Measurements from ENCODE around the gene E2F6. TPM values are rescaled to one million over a fixed set of nuclear protein-coding genes. Genes with fewer than 3 reads are reported as not detected.

The E2F6 gene
- total RNA-seq, 4 donors from 2014 or later: 6.3 to 10.2 (median 6.8) TPM

- no peak overlapping the region for H3K4me3 ChIP-seq
- H3K36me3 ChIP-seq: peaks cover 0 to 50% (median 0%) of the 10 kb centered on the region in 3 donors
- H3K27ac ChIP-seq: no peak overlapping the region
- no peaks in the 10 kb centered on the region for H3K4me1 ChIP-seq
- no peak for TF ChIP-seq POLR2A (IDR thresholded peaks at IDR 0.05)
- peak; percentile 16 to 78 (median 71) for TF ChIP-seq CTCF (IDR thresholded peaks at IDR 0.05)
- peaks cover 0 to 4% (median 0%) of the 10 kb centered on the region in 4 donors for H3K9me3 ChIP-seq
- DNase-seq: peak; percentile 35 to 73 (median 50)
- H3K27me3 ChIP-seq: no peaks in the 10 kb centered on the region
These were observed 19.2 kb downstream of the E2F6 start for GRCh38 chr2:11446733-11447248.

- no peak for DNase-seq
- H3K4me3 ChIP-seq: no peak overlapping the region
- H3K27me3 ChIP-seq: no peaks in the 10 kb centered on the region
- no peak for TF ChIP-seq POLR2A (IDR thresholded peaks at IDR 0.05)
- TF ChIP-seq CTCF (IDR thresholded peaks at IDR 0.05): no peak
- no peaks in the 10 kb centered on the region for H3K4me1 ChIP-seq
- peaks cover 0 to 45% (median 0%) of the 10 kb centered on the region in 3 donors for H3K36me3 ChIP-seq
- H3K27ac ChIP-seq: no peak overlapping the region
- peaks cover 0 to 4% (median 0%) of the 10 kb centered on the region in 4 donors for H3K9me3 ChIP-seq
These were observed 21.2 kb downstream of the E2F6 start for GRCh38 chr2:11444737-11445136.

GRCh38 chr2:11438555-11439080 lies 27.3 kb downstream of the E2F6 start:
- H3K27ac ChIP-seq: no peak overlapping the region
- H3K27me3 ChIP-seq: no peaks in the 10 kb centered on the region
- no peak overlapping the region for H3K4me3 ChIP-seq
- no peak for DNase-seq
- no peak for TF ChIP-seq POLR2A (IDR thresholded peaks at IDR 0.05)
- no peak for TF ChIP-seq CTCF (IDR thresholded peaks at IDR 0.05)
- H3K9me3 ChIP-seq: peaks cover 0 to 4% (median 0%) of the 10 kb centered on the region in 4 donors
- H3K4me1 ChIP-seq: no peaks in the 10 kb centered on the region
- H3K36me3 ChIP-seq: peaks cover 0 to 19% (median 0%) of the 10 kb centered on the region in 3 donors

GRCh38 chr2:11437602-11438001 lies 28.4 kb downstream of the E2F6 start:
- peaks cover 0 to 4% (median 0%) of the 10 kb centered on the region in 4 donors for H3K9me3 ChIP-seq
- H3K27ac ChIP-seq: no peak overlapping the region
- H3K36me3 ChIP-seq: peaks cover 0 to 17% (median 0%) of the 10 kb centered on the region in 3 donors
- DNase-seq: no peak
- H3K4me3 ChIP-seq: no peak overlapping the region
- H3K4me1 ChIP-seq: no peaks in the 10 kb centered on the region
- TF ChIP-seq CTCF (IDR thresholded peaks at IDR 0.05) (no peak), POLR2A (IDR thresholded peaks at IDR 0.05) (no peak)
- no peaks in the 10 kb centered on the region for H3K27me3 ChIP-seq

- H3K27ac ChIP-seq: no peak overlapping the region
- no peak for TF ChIP-seq POLR2A (IDR thresholded peaks at IDR 0.05)
- no peak for TF ChIP-seq CTCF (IDR thresholded peaks at IDR 0.05)
- no peaks in the 10 kb centered on the region for H3K27me3 ChIP-seq
- no peaks in the 10 kb centered on the region for H3K36me3 ChIP-seq
- H3K4me1 ChIP-seq: no peaks in the 10 kb centered on the region
- no peaks in the 10 kb centered on the region for H3K9me3 ChIP-seq
- no peak for DNase-seq
- no peak overlapping the region for H3K4me3 ChIP-seq
These were observed 30.9 kb downstream of the E2F6 start for GRCh38 chr2:11435036-11435435.
